GDM1 (cell line): ENCODE results near the gene PDLIM3.
"Not testable (repeated sequence)": the region's sequence is repeated elsewhere in the genome, so short reads cannot be mapped to it uniquely, and the experiment has no call there.

Experiments
- DNase-seq: peaks from one replicate; lab custom pipeline; 2025; lab: John Stamatoyannopoulos, UW

Gene PDLIM3

GRCh38 chr4:185534866-185535611, at the start of gene PDLIM3:
Gene PDLIM3 (minus strand): TSS chr4:185535507. CDS start chr4:185535434, 73 bp downstream.
- DNase-seq: no peak

GRCh38 chr4:185583813-185584212, 48.5 kb upstream of the PDLIM3 start:
- DNase-seq: no peak

DNA sequence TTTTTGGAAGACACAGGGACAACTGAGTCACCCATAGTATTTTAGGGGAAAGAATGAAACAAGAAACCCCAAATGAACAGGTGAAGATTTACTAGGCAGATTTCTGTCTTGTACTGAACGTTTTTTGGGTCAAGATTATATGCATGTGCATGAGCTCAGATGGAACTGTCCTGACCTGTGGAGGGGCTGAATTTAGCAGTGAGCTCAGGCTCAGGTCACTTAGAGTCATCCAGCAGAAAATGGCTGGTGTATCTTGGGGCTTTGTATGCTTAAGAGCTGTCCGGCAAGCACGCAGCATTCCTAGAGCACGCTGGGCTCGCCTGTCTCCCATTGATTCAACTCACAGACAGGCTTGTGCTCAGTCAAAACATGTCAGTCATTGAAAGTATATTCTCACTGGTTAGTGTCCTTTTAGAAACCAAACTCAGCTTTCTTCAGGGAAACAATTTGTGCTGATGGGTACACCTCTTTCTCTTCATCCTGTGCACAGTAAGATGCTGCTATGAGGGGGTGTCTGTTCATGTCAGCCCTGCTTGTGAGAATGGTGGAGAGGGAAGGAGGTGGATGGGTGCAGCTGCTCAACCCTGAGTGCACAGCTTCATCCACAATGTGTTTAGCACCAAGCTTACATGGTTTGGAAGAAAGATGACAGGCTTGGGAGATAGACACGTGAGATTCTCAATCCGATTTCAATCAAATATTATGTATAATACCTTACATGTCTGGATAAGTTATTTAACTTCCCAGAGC, 47.5 kb upstream of the PDLIM3 start:
- DNase-seq: no peak

- no peak for DNase-seq
These were observed 45.4 kb upstream of the PDLIM3 start for GRCh38 chr4:185580699-185581098.

DNA sequence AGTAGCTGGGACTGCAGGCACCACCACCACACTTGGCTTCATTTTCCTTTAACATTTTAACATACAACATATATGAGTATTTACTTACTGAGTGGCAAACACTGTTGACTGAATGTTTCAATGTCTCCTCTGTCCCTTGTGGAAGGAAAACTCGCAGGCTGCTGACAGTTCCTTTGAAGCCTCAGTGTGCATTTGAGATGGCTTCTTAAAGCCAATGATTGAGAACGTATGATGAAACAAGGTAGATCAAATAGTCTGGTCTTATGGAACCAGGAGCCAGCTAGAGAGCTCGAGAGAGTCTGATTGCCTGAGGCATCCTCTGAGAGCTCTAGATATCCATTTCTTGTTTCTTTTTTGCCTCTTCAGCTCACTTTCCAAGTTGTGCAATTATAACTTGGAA, 43.0 kb upstream of the PDLIM3 start:
- DNase-seq: no peak

DNA sequence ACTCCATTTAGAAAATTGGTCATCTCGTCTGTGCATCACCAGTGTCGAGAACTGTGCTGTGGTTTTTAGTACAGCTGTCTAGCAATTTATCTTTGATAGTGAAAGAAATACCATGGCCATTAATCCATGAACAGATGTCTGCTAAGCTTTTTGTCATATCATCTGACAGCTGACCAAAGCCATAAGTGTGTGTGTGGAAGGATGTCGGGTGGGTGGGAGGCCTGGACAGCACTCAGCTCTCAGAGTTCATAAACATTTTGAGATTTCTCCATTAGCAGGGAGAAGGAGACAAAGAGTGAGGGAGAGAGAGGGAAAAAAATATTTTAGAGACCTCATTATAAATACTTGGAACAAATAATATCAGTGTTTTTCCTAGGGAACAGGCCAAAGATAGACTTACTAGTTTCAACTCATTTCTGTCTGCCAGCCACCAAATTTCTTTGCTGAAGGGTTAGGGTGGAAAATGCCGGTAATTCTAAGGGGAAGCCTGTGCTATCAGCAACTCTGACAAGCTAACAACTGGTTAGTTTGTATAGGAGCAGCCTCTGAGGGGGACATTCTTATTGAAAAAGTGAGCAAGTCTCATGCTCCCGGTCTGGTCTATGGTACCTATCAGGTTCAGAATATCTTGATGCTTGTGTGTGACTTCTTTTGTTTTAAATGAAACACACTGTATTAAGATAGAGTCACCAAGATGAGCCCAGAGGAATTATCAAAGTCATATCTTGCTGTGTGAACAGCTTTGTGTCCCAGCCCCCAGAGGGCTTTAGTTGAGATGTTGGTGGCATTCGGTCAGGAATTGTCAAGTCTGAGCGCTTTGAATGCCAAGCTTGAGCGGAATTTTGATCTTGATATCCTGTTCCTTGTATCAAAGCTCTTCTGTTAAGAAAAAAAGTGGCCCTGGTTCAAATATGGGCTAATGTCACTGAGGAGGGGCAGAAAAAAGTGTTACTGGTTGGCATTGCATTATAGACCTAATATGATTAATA, 41.9 kb upstream of the PDLIM3 start:
- no peak for DNase-seq

GRCh38 chr4:185576314-185576961, 41.1 kb upstream of the PDLIM3 start:
- no peak for DNase-seq

DNA sequence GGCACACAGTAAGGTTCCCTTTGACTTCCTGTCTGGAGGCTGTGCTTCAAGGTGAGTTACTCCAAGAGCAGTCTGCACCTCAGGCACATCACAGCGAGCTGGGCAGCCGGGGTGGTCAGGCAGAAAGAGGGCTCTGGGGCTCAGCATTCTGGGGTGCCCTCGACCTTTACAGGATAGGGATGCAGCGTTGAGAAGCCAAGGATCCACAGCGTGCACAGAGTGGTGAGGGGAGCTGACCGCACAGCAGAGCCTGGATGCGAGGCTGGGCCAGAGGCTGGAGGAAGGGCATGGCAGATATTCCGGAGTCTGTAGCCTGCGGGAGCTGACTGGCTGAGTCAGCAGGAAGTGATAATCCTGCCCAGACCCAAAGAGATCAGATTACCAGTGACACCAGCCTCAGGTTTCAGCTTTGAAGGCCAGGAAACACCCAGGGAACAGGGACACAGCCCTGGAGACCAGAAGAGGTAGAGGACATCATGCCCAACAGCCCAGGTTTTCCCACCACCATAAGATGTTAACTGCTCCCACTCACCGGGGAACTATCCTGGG, 38.4 kb upstream of the PDLIM3 start:
- no peak for DNase-seq

- no peak for DNase-seq
These were observed 35.4 kb upstream of the PDLIM3 start for GRCh38 chr4:185570727-185571126.

GRCh38 chr4:185567381-185568376, 32.4 kb upstream of the PDLIM3 start:
- DNase-seq: no peak

GRCh38 chr4:185566972-185567371, 31.7 kb upstream of the PDLIM3 start:
- DNase-seq: no peak

GRCh38 chr4:185566425-185566824, 31.1 kb upstream of the PDLIM3 start:
- no peak for DNase-seq

DNA sequence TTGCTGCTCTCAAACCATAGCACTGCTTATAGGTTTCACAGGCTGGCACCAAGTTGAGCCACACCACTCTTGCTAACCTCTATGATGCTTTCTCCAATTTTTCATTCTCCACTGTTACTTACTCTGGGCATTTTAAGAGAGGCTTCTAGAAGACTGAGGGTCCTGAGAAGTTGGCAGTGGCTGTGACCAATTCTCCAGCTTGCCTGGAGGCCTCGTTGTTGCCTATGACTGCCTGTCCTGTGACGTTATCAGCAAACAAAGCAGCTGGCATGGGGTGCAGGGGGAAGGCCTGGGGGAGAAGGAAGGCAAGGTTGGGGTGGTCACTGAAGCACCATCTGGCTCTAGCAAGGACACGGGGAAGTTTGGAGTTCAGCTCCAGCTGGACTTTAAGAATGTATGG, 30.4 kb upstream of the PDLIM3 start:
- DNase-seq: no peak

DNA sequence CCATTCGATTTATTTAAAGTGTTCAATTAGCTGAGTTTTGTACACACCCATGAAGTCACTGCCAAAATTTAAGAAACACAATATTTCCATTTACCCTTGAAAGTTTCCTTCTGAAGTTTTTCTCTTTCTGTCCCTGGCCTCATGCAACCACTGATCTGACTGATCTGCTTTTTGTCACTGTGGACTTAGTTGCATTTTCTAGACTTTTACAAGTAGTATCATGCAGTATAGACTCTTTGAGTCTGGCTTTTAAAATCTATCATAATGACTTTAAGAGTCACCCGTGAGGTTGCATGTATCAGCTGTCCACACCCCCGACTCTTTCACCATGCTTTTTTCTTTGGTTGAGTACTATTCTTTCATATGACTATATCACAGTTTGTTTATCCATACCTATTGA, 29.0 kb upstream of the PDLIM3 start:
- no peak for DNase-seq

- no peak for DNase-seq
These were observed 27.2 kb upstream of the PDLIM3 start for GRCh38 chr4:185562531-185562930.

GRCh38 chr4:185560316-185560715, 25.0 kb upstream of the PDLIM3 start:
- DNase-seq: no peak

GRCh38 chr4:185559915-185560281, 24.6 kb upstream of the PDLIM3 start:
- DNase-seq: no peak

DNA sequence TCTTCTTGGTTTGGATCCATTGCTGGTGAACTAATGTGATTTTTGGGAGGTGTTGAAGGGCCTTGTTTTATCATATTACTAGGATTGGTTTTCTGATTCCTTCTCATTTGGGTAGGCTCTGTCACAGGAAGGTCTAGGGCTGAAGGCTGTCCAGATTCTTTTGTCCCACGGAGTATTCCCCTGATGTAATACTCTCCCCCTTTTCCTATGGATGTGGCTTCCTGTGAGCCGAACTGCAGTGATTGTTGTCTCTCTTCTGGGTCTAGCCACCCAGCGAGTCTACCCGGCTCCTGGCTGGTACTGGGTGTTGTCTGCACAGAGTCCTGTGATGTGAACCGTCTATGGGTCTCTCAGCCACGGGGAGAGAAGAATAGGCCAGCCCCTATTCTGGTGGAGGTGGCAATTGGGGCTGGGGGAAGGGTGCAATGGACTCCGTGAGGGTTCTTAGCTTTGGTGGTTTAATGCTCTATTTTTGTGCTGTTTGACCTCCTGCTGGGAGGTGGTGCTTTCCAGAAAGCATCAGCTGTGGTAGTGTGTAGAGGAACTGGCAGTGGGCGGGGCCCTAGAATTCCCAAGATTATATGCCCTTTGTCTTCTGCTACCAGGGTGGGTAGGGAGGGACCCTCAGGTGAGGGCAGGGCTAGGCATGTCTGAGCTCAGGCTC, 24.1 kb upstream of the PDLIM3 start:
- not testable (repeated sequence) for DNase-seq

GRCh38 chr4:185554365-185555126, 19.2 kb upstream of the PDLIM3 start:
- no peak for DNase-seq
